GM20431 (cell line): ENCODE data around the gene WSCD2.

Experiments
- in situ Hi-C: fragments of 300-500 bp; cut with MseI, MboI; formaldehyde crosslinking; loops from one replicate; pipeline ENCODE4 v1.15.0; 2020; ENCODE audit warnings: low sequenced_read_pairs; ENCODE audit not compliant: unreplicated experiment

WSCD2 gene

DNA sequence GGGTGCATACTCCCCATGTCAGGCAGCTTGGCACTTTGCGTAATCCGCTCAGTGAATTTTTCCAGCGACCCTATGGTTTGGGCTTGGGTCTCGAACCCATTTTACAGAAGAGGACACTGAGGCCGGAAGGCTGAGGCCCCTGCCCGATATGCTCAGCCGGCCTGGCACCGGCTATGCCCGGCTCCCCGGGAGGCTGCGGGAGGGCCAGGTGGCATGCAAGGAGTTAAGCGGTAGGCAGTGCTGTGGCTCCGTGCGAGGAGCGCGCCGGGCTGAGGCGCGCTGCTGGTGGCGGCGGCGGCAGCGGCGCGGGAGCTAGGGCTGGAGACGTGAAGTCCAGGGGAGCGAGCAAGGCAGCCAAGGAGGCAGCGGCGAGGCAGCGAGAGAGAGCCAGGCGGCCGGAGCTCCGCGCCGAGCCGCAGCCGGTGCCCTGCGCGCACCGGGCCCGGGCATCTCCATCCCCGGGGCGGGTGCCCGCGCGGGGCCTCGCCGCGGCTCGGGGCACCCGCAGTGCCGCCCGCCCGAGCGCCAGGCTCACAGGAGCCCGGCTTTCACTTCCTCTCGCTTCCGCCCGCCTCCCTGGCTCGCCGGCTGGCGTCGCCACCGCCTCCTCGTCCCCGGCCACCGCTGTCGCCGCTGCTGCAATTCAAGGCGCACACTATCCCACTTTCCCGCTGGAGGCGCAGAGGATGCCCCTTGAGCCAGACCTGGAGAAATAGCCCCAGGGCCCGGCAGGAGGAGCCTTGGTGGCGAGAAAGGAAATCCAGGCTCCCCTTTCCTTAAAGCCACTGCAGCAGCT is at the start of gene WSCD2:
TSS of gene WSCD2 (plus strand) at position 272 of the 796 bp plus-strand sequence. CDS start 66,545 bp downstream, outside the sequence.
- in situ Hi-C loops: no loop called here

DNA sequence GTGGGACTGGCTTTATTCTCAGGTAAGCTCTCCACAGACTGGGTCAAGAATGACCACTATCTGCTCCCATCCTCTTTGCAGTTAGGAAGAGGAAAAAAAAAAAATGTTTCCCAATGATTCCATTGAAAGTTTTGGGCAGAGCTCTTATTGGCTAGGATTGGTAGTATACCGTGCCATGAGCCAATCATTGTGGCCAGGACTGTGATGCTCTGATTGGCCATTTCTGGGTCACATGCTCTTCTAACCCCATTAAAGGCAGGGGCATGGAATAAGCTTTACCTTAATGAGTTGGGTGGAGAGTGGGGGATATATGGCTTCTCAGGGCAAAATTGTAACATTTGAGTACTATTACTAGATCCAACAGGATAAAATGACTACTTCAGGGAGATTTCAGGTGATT is 49.4 kb upstream of the WSCD2 start:
- in situ Hi-C loops: no loop called here

DNA sequence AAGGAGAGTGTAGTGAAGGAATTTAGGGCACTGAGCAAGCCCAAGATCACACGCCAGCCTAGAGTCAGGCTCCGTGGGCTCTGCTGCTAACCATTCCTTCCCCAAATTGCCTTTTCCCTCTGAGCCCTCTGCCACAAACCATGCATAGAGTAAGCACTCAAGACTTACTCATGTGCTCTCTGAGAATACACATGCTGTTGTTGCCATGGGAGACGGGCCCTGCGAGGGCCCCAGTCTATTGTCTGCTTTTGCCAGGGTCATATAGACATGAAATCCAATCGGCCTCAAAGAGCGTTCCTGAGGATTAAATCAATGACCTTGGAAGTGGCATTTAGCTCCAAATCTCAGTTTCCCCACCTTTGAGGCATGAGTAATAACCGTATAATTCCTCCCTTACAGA is 48.7 kb upstream of the WSCD2 start:
- in situ Hi-C loops: no loop called here

DNA sequence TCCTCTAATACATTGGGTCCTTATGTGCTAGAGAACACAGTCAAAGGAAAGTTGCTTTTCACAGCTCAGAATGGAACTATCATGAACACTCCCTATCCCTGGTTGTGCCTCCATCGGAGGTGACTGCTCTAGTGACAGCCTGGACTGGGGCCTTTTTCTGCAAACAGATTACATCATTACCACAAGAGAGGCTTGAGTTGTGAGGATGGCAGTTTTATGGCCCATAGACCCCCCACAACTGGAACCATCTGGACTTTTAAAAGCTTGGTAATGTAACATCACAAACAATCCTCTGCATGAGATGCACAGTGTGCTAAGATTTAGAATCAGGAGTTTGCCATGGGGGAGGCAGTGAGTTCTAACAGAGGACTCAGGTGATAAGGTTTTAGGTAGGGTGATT is 46.6 kb upstream of the WSCD2 start:
- in situ Hi-C loops: no loop called here

GRCh38 chr12:108087900-108088299 is 41.2 kb upstream of the WSCD2 start:
- in situ Hi-C loops: no loop called here

DNA sequence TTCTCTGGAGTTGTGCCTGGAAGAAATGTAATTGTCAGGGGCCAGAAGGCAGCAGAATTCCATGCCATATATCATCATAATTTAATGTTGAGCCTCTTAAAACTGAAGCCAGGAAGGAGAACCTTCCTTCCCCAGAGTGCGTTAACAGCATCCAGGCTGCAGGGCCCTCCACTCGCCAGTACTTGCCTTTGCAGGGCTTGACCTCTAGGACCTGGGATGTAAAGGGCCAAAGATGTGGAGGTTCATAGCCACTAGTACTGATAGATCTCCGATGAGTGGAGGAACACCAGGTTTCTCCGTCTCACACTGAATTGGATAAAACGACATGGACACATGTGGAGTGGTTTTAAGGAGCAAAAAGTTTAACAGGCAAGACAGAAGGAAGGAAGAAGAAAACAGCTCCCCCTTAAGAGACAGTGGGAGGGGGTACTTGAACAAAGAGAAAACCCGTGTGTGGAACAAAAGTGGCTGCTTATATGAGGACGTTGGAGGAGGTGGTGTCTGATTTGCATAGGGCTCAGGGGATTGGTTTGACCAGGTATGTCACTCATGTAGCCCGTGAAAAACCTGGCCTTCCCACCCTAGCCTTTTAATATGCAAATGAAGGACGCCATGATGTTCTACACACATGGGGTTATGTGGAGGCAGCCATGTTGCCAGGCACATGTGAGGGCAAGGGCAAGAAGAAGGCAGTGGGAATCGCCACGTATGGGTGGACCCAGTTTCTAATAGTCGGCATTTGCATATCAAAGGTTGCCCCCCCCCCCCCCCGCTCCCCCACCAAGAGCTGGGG is 38.8 kb upstream of the WSCD2 start:
- in situ Hi-C loops: no loop called here

GRCh38 chr12:108090932-108091678 is 38.0 kb upstream of the WSCD2 start:
- in situ Hi-C loops: no loop called here

DNA sequence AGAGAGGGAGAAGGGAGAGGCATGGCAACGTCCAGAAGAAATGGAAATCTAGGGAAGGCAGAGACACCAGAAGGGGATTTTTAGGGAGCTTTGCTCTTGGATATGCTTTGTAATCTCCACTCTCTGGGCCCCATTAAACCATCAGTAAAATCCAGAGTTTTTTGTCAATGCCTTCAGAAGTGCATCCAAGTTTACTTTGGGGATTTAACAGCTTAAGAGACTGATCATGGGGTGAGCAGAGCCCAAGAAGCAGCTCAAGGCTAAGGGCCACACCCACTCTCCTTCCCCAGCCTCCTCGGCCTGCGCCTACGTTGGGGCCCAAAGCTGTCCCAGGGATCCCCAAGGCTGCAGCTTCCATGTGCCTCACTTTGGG is 37.4 kb upstream of the WSCD2 start:
- in situ Hi-C loops: no loop called here

- in situ Hi-C loops: no loop called here
Measured at GRCh38 chr12:108093209-108093608, 35.9 kb upstream of the WSCD2 start.

DNA sequence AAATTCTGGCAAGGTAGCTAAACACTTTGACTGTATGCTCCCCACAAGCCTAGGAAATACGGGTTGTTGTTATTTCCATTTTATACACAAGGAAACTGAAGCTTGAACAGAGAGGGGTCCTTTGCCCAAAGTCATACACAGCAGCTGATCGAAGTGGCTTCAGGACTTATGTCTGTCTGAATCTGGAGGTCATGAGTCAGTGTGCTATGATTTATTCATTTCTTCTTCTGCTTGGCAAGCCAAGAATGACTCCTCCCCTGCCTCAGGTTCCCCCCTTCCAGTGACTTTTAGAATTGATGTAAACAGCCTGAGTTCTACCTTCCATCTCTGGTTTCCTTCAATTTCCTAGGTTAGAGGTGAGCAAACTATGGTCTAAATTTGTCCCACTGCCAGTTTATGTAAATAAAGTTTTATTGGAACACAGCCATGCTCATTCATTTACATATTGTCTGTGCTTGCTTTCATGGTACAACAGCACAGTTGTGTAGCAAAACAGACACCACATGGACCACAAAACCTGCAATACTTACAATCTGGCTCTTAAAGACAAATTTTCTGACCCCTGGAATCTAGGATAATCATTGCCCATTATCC is 34.9 kb upstream of the WSCD2 start:
- in situ Hi-C loops: no loop called here

DNA sequence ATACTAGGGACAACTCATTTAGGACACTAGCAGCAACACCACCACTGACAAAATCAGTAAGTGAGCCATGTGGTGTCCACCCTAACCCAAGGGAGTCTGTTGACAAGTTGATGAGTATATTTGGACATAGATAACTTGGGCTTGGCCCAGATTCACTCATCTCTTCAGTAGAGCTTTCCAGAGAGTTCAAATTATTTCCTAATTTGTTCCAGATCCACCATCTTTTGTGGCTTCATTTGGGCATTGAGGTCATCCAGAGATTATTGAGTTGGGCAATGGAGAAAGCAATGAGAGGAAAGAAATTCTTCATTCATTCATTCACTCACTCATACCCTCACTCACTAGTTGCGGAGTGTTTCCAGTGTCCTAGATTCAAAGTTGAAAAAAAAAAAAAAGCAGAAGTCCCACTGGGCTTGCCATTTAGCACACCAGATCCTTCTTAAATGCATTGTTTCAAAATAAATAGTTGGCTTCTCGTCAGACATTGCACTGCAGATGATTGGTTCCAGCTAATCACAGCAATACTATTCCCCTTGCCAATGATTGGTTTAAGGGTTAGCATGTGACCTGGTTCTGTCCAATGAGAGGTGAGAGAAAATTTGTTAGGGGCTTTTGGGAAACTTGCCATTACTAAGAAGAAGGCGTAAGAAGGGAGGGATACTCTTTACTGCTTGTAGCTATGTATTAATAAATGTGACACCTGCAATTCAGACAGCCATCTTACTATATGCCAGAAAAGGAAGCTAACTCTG is 31.8 kb upstream of the WSCD2 start:
- in situ Hi-C loops: no loop called here

- in situ Hi-C loops: no loop called here
Measured at GRCh38 chr12:108098374-108098773, 30.7 kb upstream of the WSCD2 start.

- in situ Hi-C loops: no loop called here
Measured at GRCh38 chr12:108099073-108099472, 30.0 kb upstream of the WSCD2 start.

- in situ Hi-C loops: no loop called here
Measured at GRCh38 chr12:108099778-108100489, 29.2 kb upstream of the WSCD2 start.

DNA sequence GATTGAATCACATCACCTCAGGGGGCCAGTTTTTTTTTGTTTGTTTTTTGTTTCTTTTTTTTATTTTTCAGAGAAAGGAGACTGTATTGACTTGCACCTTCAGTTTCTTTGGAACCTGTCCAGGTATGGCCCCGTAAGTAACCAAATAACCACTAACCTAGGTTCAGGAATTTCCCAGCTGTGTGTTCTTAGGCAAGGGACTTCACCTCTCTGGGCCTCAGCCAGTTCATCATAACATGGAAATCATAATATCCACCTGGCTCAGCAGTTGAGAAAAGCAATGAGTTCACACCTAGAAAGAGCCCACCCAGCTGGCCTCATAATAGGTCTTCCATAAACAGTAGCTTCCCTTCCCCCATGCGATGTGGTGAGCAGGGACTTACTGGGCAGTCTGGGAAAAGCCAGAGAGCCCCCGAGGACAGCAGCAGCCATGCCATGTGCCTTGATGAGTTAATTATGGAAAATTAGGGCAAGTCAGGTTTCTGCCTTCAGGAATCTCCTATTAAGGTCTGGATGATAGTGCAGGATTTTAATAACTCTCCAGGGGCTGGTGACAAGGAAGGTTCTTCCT is 27.4 kb upstream of the WSCD2 start:
- in situ Hi-C loops: no loop called here

DNA sequence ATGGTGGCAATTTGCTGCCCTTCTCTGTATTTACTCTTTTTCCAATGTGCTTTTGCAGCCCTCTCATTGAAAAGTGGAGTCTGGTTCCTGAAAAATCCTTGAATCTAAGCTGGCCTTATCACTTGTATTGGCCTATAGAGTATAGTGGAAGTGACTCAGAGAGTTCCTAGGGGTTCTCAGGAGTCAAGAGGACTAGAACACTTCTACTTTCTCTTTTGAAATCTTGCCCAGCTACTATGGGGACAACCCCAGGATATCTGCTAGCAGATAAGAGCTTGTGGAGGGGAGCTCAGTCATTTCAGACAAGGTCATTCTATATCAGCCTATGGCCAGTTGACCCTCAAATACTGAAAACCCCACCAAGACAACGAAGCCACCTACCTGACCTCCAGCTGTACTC is 26.7 kb upstream of the WSCD2 start:
- in situ Hi-C loops: no loop called here

- in situ Hi-C loops: no loop called here
Measured at GRCh38 chr12:108103087-108103486, 26.0 kb upstream of the WSCD2 start.

- in situ Hi-C loops: no loop called here
Measured at GRCh38 chr12:108103517-108103916, 25.6 kb upstream of the WSCD2 start.

DNA sequence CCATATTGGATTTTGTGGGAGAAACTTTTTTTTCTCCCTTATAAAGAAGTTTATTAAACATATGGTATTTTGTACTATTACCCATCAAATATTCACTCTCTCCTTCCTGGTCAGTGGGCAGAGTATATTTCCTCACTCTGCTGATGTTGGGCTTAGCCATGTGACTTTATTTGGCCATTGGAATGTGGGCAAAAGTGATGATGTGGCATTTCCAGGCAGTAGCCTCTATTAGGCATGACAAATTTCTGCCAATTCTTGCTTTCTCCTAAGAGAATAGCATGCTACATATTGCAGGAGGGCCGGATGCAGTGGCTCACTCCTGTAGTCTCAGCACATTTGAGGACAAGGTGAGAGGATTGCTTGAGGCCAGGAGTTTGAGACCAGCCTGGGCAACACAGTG is 24.4 kb upstream of the WSCD2 start:
- in situ Hi-C loops: no loop called here
